IPS-15b (cell line): Measurements from ENCODE around the gene TBL1Y.
"Not testable (repeated sequence)": the region's sequence is repeated elsewhere in the genome, so short reads cannot be mapped to it uniquely, and the experiment has no call there.

Experiments
- H3K27me3 ChIP-seq: one replicate; pipeline ENCODE4 v1.6.1; 2013; ENCODE audit warnings: low read length; ENCODE audit not compliant: control insufficient read depth, insufficient read depth
- H3K36me3 ChIP-seq: one replicate; pipeline ENCODE4 v1.6.1; 2013; ENCODE audit warnings: low read length; ENCODE audit not compliant: control insufficient read depth, insufficient read depth
- H3K4me1 ChIP-seq: one replicate; pipeline ENCODE4 v1.6.1; 2013; ENCODE audit warnings: mild to moderate bottlenecking, low read length; ENCODE audit not compliant: control insufficient read depth, insufficient read depth
- H3K4me3 ChIP-seq: one replicate; pipeline ENCODE4 v1.5.1; 2013; ENCODE audit warnings: low read depth, low read length
- H3K9ac ChIP-seq: one replicate; pipeline ENCODE4 v1.6.1; 2013; ENCODE audit warnings: low read depth, mild to moderate bottlenecking, low read length
- H3K9me3 ChIP-seq: one replicate; pipeline ENCODE4 v1.6.1; 2013; ENCODE audit warnings: mild to moderate bottlenecking, low read length; ENCODE audit not compliant: control insufficient read depth, insufficient read depth

Gene TBL1Y

DNA sequence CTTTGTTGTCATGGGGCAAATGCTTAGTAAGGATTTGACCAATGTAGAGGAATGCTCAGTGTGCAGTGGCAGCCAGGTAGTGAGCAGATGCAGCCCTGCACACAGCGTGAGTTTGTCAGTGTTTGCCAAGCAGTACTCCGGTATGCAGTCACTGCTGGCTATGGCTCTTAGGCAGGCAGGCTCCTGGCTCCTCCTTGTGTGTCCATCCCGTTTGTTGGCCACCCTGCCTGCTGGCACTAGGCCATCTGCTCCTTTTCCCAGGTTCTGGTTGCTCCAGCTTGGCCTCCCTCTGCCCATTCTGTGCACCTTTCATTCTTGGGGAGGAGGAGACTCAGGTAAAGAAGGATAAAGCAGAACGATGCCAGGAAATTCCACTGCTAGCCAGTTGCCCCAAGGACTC, 106.0 kb downstream of the TBL1Y start:
- Histone ChIP-seq H3K9me3 (no peaks in the 10 kb centered on the region), H3K4me3 (no peak overlapping the region), H3K9ac (no peak overlapping the region), H3K27me3 (no peaks in the 10 kb centered on the region), H3K36me3 (no peaks in the 10 kb centered on the region), H3K4me1 (no peaks in the 10 kb centered on the region)

GRCh38 chrY:7017244-7018080, 107.0 kb downstream of the TBL1Y start:
- Histone ChIP-seq H3K9me3 (no peaks in the 10 kb centered on the region), H3K9ac (no peak overlapping the region), H3K4me3 (no peak overlapping the region), H3K27me3 (no peaks in the 10 kb centered on the region), H3K4me1 (no peaks in the 10 kb centered on the region), H3K36me3 (no peaks in the 10 kb centered on the region)

- no peaks in the 10 kb centered on the region for H3K9me3 ChIP-seq
- no peaks in the 10 kb centered on the region for H3K4me1 ChIP-seq
- no peak overlapping the region for H3K4me3 ChIP-seq
- no peaks in the 10 kb centered on the region for H3K27me3 ChIP-seq
- no peak overlapping the region for H3K9ac ChIP-seq
- H3K36me3 ChIP-seq = no peaks in the 10 kb centered on the region
Measured at GRCh38 chrY:7039037-7039436, 128.5 kb downstream of the TBL1Y start.

GRCh38 chrY:7040662-7041061, 130.2 kb downstream of the TBL1Y start:
- Histone ChIP-seq H3K4me1 (no peaks in the 10 kb centered on the region), H3K9ac (no peak overlapping the region), H3K9me3 (no peaks in the 10 kb centered on the region)

GRCh38 chrY:7041983-7042382, 131.5 kb downstream of the TBL1Y start:
- Histone ChIP-seq H3K4me3 (no peak overlapping the region), H3K36me3 (no peaks in the 10 kb centered on the region), H3K27me3 (no peaks in the 10 kb centered on the region)

More at GRCh38 chrY:7040662-7041061, 130.2 kb downstream of the TBL1Y start:
- Histone ChIP-seq H3K36me3 (no peaks in the 10 kb centered on the region), H3K27me3 (no peaks in the 10 kb centered on the region), H3K4me3 (no peak overlapping the region)

DNA sequence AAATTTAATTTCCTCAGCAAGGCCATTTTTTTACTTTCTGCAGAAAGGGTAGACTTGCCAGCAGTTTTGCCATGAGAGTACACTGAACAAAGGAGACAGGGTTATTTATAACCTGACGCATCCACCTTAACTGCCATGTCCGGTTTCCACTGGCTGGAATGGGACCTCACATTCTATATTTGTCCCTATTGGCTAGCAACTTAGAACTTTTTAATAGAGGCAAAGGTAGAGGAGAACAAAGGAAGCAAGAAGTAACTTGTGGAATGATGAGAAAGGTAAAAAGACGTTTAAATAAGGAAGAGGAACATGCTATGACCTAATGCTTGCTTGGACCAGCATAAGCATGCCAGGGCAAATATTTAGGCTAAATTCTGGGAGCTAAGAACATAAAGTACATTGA, 142.0 kb downstream of the TBL1Y start:
- not testable (repeated sequence) for H3K9ac ChIP-seq, H3K27me3 ChIP-seq, H3K36me3 ChIP-seq, H3K4me1 ChIP-seq, H3K4me3 ChIP-seq, H3K9me3 ChIP-seq

More at GRCh38 chrY:7041983-7042382, 131.5 kb downstream of the TBL1Y start:
- H3K9ac ChIP-seq = no peak overlapping the region
- H3K4me1 ChIP-seq = no peaks in the 10 kb centered on the region
- H3K9me3 ChIP-seq = no peaks in the 10 kb centered on the region

- Histone ChIP-seq H3K9ac (no peak overlapping the region), H3K27me3 (no peaks in the 10 kb centered on the region), H3K9me3 (no peaks in the 10 kb centered on the region), H3K4me3 (no peak overlapping the region), H3K36me3 (no peaks in the 10 kb centered on the region), H3K4me1 (no peaks in the 10 kb centered on the region)
Measured at GRCh38 chrY:7056886-7057285, 146.4 kb downstream of the TBL1Y start.

DNA sequence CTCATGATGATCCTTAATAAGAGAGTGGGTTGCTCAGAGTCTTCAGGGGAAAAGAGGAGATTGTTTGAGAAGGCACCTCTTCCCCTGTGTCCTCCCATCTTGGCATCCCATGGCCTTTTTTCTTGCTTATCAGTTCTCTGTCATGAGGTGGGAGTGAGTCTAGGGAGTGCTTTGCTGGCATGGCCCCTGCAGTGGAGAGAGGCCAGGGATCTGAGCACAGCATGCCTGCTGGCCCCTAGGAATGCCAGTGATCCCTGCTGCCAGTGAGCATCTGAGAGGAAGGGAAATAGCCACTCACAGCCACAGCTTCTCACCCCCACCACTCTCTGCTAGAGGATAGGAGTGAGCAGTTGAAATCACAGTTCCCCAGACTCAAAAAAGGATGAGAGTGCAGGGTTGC, 168.2 kb downstream of the TBL1Y start:
- no peaks in the 10 kb centered on the region for H3K36me3 ChIP-seq
- no peak overlapping the region for H3K4me3 ChIP-seq
- H3K9me3 ChIP-seq = no peaks in the 10 kb centered on the region
- H3K4me1 ChIP-seq = no peaks in the 10 kb centered on the region
- H3K9ac ChIP-seq = no peak overlapping the region
- H3K27me3 ChIP-seq = no peaks in the 10 kb centered on the region

GRCh38 chrY:7080548-7080947, 170.1 kb downstream of the TBL1Y start:
- not testable (repeated sequence) for H3K4me1 ChIP-seq, H3K9me3 ChIP-seq, H3K9ac ChIP-seq, H3K4me3 ChIP-seq, H3K36me3 ChIP-seq, H3K27me3 ChIP-seq

- H3K9ac ChIP-seq = no peak overlapping the region
- H3K4me1 ChIP-seq = no peaks in the 10 kb centered on the region
- H3K9me3 ChIP-seq = no peaks in the 10 kb centered on the region
Measured at GRCh38 chrY:7085606-7086005, 175.1 kb downstream of the TBL1Y start.

GRCh38 chrY:7092836-7093235, 182.3 kb downstream of the TBL1Y start:
- Histone ChIP-seq H3K4me1 (no peaks in the 10 kb centered on the region), H3K4me3 (no peak overlapping the region), H3K36me3 (no peaks in the 10 kb centered on the region), H3K27me3 (no peaks in the 10 kb centered on the region), H3K9ac (no peak overlapping the region), H3K9me3 (no peaks in the 10 kb centered on the region)

More at GRCh38 chrY:7085606-7086005, 175.1 kb downstream of the TBL1Y start:
- no peaks in the 10 kb centered on the region for H3K36me3 ChIP-seq
- H3K27me3 ChIP-seq = no peaks in the 10 kb centered on the region
- no peak overlapping the region for H3K4me3 ChIP-seq

GRCh38 chrY:7094365-7094764, 183.9 kb downstream of the TBL1Y start:
- Histone ChIP-seq H3K27me3 (no peaks in the 10 kb centered on the region), H3K9ac (no peak overlapping the region), H3K9me3 (no peaks in the 10 kb centered on the region), H3K4me3 (no peak overlapping the region), H3K36me3 (no peaks in the 10 kb centered on the region), H3K4me1 (no peaks in the 10 kb centered on the region)
